SW 1271 (cell line): ENCODE data around the gene UGT1A7.

Experiments used
- DNase-seq, 2 experiments: peaks; one replicate each; lab custom pipeline; 2025; lab: John Stamatoyannopoulos, UW

UGT1A7 gene

DNA sequence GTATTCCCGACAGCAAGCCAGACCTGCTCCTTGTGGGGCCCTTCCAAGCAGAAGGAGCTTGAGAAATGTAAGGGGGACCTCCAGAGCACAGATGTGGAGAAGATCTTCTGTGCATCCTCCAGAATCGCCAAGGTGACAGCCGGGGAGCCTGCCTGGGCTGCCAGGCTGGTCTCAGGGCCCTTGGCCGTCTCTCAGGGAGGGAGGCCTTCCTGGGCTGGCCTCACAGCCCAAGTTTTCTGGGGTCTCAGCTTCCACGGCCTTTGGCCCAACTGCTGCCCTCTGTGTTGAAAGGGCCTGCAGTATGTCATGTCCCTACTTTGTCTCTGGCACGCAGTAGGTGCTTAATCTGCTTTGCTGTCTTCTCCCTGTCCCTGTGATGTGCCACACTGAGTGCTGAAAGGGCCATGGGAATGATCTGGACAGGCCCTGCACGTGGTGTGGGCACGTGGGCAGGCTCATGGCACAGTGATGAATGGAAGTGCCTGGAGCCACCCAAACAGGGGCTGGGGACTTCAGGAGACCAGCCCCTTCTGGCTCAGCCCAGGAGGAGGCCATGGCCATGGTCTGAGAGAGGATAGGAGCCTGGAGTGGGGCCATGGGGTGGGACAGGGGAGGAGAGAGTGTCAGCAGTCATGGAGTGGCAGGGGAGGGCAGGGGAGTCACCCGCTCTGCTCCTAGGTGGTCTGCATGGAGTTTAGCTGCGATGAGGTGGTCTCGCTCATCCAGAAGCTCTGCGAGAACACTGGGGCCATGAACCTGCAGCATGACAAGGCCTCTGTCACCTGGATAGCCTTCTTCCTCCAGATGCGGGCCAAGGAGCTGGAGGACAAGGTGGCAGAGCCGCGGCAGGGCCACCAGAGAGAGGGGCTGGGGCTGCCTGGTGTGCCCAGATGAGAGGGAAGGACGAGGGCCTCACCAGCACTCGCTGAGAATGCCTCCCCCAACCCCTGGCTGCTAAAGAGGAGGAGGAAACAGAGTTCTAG lies 137.2 kb downstream of the UGT1A7 start:
- DNase-seq, result no peak

DNA sequence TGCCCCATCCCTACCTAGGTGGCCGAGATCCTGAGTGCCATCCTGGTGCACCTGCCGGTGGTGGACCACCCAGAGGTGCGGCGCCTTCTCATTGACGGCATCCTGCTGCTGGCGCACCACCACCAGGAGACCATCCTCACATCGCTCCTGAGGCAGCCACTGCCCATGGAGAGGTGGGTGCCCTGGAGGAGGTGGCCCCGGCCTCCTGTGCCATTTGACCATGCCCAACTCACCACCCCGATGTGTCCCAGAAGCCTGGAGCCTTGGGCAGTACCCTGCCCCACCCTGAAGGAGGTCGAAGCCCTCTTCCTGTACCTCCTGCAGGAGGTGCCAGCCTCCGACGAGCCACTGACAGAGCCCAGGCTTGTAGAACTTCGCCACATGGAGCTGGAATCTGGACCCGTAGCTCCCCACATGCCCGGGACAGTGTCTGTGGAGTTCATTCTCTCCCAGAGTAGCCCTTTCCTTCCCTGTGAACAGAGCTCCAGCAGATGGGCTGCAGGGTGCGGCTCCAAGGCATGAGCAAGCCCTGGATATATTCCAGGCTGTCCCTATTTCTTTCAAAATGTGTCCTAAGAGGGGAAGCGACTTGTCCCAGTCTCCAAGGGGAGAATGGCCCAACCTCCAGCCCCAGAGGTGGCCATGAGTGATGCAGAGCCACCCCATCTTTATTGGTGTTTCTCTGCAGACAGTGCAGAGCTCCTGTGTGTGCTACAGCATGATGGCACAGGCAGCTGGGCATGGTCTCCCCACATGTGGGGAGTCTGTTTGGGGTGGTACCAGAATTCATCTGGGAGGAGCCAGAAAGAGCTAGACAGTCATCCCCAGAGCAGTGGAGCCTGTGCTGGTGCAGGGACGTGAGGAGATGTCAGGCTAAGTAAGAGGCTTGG lies 138.4 kb downstream of the UGT1A7 start:
- DNase-seq, result no peak

DNA sequence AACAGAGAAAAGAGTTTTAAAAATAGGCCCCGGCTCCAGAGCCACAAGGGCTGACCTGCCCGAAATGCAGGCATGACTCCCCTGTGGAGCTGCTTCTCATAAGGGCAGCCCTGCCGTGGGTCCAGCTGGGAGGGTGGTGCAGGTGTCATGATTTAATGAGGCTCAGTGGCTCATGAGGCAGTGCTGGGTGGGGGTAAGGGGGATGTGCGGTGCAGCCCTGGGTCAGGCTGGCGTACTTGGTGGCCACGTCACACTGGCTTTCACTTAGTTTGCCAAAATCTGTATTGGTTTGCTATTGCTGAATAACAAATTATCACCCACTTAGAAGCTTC lies 139.0 kb downstream of the UGT1A7 start:
- no peak for DNase-seq

DNA sequence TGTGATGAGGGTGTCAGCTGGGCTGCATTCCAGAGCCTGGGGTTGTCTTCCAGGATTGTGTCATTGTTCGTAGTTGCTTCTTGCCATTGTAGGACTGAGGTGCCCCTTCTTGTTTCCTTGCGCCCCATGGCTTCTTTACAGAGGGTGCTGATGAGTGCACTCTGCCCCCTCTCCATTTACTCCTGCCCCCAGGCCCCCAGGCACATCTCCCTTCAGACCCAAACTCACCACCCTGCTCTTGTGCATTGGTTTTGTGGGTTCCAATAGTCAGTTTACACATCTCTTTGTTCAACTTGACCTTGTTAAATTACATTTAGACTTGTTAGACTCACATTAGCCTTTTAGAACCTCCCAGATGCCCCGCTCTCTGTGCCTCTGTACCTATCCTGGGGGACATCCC lies 139.5 kb downstream of the UGT1A7 start:
- no peak for DNase-seq

DNA sequence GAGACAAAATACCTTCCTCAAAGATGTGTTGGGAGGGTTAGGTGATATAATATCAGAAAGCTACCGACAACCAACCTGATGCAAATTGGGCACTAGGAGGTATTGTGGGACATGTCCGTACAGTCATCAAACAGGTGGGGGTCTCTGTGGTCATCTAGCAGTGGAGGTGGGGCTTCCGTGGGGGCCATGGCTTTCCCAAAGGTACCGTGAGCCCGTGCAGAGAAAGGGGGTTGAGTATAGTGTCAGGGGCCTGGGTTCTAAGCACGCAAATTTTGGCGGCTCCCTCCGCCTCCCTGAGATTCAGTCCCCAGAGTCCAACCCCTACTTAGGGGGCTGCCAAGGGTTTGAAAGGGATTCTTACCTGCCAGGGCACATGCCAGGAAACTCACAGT lies 140.0 kb downstream of the UGT1A7 start:
- DNase-seq, result no peak

DNA sequence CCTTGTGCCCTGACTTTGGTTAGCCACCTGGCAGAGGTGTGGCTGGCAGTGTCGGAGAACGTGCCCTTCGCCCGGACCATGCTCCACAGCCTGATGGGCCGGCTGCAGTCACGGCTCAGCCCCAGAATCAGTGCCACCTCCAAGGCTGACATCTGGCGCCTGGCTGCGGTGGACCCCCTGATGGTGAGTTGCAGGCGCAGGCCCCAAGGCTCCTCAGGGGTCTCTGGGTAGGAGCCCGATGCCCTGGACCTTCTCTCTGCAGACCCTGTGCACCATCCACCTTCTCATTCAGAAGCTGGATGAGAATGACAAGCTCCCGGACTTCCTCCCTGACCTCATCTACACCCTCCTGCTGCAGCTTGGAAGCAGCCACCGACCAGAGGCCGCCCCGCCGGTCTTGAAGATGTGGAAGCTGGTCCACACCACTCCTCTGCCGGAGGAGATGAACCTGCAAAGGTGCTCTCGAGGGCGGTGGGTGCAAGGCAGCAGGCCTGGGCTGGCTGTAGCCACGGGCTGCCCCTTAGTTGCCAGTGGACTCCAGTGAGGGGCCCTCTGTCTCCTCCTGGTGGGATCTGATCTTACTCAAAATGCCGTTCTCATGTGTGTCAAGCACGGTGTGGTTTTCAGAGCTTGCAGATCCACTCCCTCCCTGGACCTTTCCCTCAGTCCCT lies 140.5 kb downstream of the UGT1A7 start:
- no peak for DNase-seq
